Measurements from ENCODE around the gene KRT3. TPM values are rescaled to one million over a fixed set of nuclear protein-coding genes. Genes with fewer than 3 reads are reported as not detected.
A peak's percentile ranks its signal among the peaks of the same experiment; 100 is the strongest.

KRT3 gene
- total RNA-seq, 1 donor from 2014 or later = not detected

DNA sequence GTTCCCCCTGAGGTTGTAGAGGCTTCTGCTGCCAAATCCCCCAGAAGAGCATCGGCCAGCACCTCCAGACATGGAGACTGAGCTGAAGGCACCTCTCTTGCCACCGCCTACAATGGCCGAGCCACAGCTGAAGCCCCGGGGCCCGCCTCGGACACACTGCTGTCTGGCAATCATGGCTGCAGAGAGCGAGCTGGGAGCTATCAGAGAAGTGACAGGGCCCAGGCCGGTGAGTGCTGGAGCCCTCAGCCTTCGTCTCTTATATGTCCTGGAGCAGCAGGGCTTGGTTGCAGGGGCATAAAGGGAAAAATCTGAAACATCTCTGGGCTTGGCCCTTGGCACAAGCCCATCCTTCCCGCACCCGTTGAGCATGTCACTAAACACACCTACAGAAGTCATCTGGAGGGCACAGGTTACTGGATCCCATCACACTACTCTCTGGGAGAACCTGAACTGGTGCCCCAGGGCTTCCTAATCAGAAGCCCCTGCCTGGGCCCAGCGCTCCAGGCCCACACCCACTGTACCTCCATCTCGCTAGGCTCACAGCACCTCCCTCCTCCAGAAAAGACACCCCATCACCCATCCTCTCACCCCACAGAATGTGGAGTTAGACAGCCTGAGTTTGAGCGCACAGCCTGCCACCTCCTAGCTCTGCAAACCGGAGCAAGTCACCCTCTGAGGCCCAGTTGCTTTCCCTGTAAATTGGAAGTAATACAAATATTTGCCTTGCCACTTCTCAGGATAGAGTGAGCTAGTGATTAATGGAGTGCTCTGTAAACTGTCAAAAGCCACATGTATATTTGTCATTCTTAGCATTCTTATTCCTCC is 18.2 kb upstream of the KRT3 start, which contains the start of gene KRT4:
Gene KRT4 (minus strand): TSS at position 232 of the 825 bp plus-strand sequence. CDS start 58 bp downstream, at position 174.
- DNase-seq (ENCODE audit: low spot score) = peak; percentile 74

DNA sequence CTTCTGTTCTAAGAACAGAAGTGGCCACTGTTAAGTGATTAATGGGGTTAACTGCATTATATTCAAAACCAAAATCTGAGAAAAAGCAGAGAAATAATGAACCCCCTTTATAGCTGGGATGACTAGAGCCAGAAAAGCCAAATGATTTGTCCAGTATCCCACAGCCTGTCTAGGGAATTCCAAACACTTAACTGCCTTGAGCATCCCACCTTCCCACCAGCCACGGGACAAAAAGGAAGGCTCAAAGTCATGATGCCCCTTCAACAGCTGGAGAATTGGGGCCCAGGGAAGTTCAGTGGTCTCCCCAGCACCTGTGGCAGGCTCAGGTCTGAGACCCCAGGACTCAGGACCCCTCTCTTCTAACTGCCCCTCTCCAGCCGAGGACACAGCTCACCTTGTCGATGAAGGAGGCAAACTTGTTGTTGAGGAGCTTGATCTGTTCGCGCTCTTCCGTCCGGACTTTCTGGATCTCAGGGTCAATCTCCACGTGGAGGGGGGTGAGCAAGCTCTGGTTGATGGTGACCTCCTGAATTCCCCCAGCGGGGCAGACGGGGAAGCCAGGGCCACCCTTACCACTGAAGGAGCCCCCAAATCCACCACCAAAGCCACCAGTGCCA is 17.4 kb upstream of the KRT3 start:
- no peak for DNase-seq (ENCODE audit: low spot score)

GRCh38 chr12:52812749-52813148 is 16.8 kb upstream of the KRT3 start:
- DNase-seq (ENCODE audit: low spot score) = no peak

- no peak for DNase-seq (ENCODE audit: low spot score)
Observed at GRCh38 chr12:52812073-52812400, 16.1 kb upstream of the KRT3 start.

- no peak for DNase-seq (ENCODE audit: low spot score)
Observed at GRCh38 chr12:52811191-52812072, 15.5 kb upstream of the KRT3 start.

- DNase-seq (ENCODE audit: low spot score) = no peak
Observed at GRCh38 chr12:52810554-52810953, 14.6 kb upstream of the KRT3 start.

DNA sequence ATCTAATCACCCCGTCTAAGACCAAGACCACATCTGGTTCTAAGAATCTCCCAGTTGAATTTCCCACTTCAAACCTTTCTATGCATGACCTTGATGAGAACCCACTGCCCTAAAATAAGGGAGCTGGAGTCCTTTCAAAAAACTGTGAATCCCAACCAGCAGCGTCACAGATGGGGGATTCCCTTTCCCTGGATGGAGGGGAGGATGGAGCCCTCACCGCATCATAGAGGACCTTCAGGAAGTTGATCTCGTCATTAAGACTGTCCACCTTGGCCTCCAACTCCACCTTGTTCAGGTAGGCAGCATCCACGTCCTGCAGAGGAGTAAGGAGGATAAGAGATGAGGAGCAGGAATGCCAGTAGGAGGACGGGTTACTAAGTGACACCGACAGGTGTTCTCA is 13.2 kb upstream of the KRT3 start:
- no peak for DNase-seq (ENCODE audit: low spot score)

DNA sequence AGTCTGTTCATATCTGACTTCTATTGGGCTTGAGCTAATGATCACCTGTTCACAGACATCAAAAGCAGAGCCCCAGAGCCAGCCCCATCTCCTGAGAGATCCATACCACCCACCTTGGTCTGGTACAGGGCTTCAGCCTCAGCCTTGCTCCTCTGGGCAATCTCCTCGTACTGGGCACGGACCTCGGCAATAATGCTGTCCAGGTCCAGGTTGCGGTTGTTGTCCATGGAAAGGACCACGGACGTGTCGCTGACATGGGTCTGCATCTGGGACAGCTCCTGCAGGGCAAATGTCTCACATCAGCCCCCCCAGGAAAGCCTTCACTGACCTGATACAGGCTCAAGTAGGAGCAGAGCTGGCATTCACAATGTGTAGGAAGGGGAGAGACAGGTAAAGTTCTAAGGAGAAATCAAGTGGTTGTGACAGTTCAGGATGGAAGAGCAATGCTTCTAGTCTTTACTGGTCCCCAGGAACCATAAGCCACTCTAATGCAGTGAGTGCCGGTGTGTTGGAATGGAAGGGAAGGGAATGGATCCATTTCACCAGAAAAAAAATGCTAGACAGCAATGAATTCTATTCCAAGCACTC is 12.8 kb upstream of the KRT3 start:
- no peak for DNase-seq (ENCODE audit: low spot score)

DNA sequence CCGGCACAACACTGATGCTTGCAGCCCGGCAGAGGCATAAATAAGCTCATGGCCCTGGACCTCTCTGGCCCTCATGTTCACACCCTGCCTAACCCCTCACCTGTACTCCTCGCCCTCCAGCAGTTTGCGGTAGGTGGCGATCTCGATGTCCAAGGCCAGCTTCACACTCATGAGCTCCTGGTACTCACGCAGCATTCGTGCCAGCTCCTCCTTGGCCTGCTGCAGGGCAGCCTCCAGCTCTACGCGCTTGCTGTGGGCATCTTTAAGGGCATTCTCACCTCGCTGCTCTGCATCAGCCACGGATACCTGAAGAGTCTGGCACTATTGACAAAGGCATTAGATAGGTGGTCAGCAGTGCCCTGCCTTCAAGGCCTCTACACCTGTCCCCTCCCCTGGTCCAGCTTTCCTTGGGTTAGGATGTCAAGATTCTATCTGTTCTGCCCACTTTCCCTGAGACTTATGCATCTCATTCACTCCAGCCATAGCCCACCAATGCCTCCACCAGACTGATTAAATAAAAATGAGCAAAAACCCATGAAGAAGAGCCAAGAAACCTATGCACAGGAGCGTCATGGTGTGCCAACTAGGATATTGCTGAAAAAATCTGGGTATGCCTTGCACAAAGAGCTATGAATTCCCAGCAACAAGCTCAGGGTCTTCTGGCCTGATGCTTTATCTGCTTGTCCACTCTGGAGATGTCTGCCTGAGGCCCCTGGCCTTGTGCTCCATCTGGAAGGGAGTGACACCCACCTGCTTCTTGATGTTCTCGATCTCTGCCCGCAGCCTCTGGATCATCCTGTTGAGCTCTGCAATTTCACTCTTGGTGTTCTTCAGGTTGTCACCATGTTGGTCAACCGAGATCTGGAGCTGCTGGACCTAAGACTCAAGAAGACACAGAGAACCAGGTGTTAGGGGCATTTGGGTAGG is 11.9 kb upstream of the KRT3 start:
- DNase-seq (ENCODE audit: low spot score) = no peak

- DNase-seq (ENCODE audit: low spot score) = no peak
Observed at GRCh38 chr12:52806821-52807543, 11.1 kb upstream of the KRT3 start.

GRCh38 chr12:52806169-52806811 is 10.4 kb upstream of the KRT3 start:
- no peak for DNase-seq (ENCODE audit: low spot score)

DNA sequence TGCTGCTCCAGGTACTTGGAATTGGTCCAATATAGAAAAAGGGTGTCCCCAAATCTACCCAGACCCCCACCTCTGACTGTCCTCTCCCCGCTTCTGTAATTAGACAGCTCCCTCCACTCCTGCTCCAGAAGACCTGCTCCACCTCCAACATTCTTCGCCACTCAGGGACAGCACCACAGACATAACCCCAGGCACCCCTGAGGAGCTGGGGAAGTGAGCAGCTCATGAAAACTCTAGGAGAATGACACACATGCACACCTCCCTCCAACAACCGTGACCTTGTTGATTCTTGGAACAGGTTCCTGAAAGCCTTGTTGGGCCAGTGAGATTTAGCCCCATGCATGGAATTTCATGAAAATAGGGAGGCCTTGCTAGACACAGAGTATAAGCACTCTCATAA is 9.8 kb upstream of the KRT3 start:
- DNase-seq (ENCODE audit: low spot score) = no peak

DNA sequence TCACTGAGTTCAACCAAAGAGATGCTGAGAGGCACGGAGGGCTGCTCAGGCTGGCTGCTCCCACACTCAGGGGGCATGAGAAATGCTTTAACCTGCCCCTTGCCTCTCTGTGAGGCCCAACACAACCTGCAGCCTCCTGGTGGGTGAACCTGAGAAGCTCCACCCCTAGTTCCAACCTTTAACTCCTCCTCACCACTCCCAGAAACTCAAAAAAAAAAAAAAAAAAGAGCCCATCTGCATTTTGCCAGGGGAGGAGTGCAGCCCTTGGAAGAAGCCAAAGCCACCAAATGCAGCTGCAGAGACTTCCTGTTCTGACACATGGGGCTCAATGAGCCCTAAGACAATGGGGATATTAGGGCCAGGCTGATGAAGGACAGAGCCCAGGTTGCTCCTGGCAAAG is 9.1 kb upstream of the KRT3 start:
- no peak for DNase-seq (ENCODE audit: low spot score)

DNA sequence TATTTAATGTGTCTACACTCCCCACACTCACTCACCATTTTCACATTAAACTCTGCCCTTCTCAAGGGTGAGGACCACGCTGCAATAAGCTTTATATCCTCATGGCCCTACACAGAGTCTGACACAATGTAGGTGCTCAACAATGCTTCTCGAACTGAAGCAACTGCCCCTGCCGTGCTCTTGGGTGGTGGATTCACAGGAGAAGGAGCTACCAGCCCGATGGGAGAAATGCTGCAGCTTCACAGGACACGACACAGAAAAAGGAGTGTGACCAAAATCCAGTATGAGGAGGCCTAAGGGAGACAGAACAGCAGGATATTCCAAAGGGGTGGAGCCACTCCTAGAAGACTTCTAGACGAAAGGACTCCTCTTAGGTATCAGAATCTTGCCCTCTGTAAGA is 6.5 kb upstream of the KRT3 start:
- DNase-seq (ENCODE audit: low spot score) = no peak

DNA sequence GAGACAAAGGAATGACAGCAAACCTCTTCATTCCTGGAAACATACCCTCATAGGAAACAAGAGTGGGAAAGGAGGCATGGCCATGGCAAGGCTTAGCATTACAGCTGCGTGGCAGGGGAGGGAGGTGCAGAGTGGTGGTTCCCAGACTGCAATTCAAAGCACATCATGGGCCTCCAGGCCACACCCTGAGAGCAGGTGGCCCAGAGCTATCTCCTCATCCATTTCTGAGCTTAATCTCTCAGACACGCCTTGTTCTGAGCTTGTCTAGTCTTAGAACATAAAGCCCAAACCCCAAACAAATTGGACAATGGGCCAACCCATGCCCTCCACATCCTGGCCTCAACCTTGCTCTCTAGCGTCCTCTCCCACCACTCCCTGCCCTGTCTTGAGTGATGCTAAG is 5.9 kb upstream of the KRT3 start:
- DNase-seq (ENCODE audit: low spot score) = no peak

DNA sequence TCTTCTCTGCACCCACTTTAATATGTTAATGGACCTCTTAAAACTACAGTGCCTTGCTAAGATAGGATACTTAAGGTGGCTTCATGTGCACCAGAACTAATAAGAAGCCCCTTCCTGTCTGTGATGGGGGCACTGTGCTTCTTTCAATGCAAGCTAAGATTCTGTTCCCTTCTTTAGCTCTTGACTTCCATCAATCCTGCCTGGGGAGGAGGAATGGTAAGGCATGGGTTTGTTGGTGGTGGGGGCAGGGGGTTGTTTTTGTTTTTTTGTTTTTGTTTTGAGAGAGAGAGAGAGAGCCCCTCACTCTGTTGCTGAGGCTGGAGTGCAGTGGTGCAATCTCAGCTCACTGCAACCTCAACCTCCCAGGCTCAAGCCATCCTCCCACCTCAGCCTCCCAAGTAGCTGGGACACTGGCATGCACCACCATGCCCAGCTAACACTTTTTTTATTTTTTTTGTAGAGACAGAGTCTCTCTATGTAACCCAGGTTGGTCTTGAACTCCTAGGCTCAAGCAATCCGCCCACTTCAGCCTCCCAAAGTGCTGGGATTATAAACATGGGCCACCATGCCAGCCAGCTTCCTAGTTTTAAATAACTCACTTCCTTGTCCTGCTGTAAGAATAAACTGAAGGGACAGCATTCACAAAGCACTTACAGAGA is 4.5 kb upstream of the KRT3 start:
- no peak for DNase-seq (ENCODE audit: low spot score)

DNA sequence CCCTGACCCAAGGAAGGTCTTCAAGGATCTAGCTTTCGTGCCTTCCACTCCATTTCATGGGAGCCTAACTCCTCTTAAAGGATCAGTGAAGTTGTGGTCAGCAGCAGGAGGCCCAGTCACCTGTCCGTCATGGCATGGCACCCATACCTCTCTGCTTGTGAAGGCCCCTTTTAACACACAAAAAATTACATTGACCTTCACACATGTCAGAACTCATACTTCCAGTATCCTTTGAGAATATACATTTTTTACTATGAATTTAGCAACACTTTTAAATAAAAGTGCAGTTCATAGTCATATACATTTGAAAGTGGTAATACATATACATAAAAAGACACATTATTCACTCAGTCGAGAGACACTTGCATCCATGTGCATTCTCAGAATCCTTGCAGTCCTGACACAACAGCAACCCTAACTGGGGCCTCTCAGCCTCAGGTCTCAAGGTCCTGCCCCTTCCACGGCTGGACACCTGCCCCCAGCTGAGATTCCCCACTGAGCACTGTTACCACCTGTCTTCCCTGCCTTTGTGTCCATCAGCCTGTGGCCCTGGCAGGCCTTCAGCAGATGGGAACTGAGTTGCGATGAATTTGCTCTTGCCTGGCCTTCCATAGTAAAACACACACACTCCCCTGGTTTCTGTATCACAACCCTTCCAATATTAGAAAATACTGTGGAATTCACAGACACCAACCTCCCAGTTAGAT is 3.7 kb upstream of the KRT3 start:
- DNase-seq (ENCODE audit: low spot score) = no peak

GRCh38 chr12:52798671-52799504 is 3.0 kb upstream of the KRT3 start:
- DNase-seq (ENCODE audit: low spot score) = no peak
